K562 (cell line): ENCODE results near the gene POLE2.
"Not testable (repeated sequence)": the region's sequence is repeated elsewhere in the genome, so short reads cannot be mapped to it uniquely, and the experiment has no call there.

Experiments used
- CHD4 ChIP-seq: fragments of 200-600 bp; sonication (generic); IDR thresholded peaks from 3 replicates; pipeline ENCODE4 v1.6.1; 2012; ENCODE audit warnings: low read depth, mild to moderate bottlenecking, mixed read lengths, low read length, inconsistent platforms; ENCODE audit not compliant: insufficient read depth, insufficient replicate concordance, poor library complexity, severe bottlenecking
- ESRRA ChIP-seq: fragments of 450-650 bp; IDR thresholded peaks from 2 replicates; pipeline ENCODE4 v1.6.1; 2014; ENCODE audit warnings: low read depth, mild to moderate bottlenecking, moderate library complexity, borderline replicate concordance
- GABPA ChIP-seq: fragments of 200-800 bp; sonication (Bioruptor generic); conservative IDR thresholded peaks from 2 replicates; pipeline ENCODE4 v1.6.1; 2016; ENCODE audit warnings: low read depth, missing genetic modification characterization, missing compliant biosample characterization
- POU5F1 ChIP-seq: fragments of 150-350 bp; IDR thresholded peaks from 2 replicates; pipeline ENCODE4 v1.6.1; 2014; ENCODE audit warnings: borderline replicate concordance, low read length, low read depth, mild to moderate bottlenecking; ENCODE audit not compliant: partially characterized antibody
- ZNF274 ChIP-seq: IDR thresholded peaks from 2 replicates; pipeline ENCODE4 v1.6.1; 2011; ENCODE audit warnings: low read depth, mild to moderate bottlenecking, low read length, moderate library complexity, borderline replicate concordance
- ZNF282 ChIP-seq: sonication (generic); formaldehyde crosslinking; IDR thresholded peaks from 2 replicates; pipeline ENCODE4 v1.8.1; 2023; ENCODE audit warnings: missing genetic modification reagents
- ZNF586 ChIP-seq: fragments of 450-650 bp; formaldehyde crosslinking; conservative IDR thresholded peaks from 2 replicates; pipeline ENCODE4 v1.4.0; 2020; ENCODE audit warnings: mild to moderate bottlenecking, moderate library complexity
- TF ChIP-seq, protein P1 (sequence below): sonication (generic); formaldehyde crosslinking; IDR thresholded peaks from 2 replicates; pipeline ENCODE4 v1.9.0; 2022; ENCODE audit warnings: mild to moderate bottlenecking, missing genetic modification reagents
- TF ChIP-seq, protein P2 (sequence below), 3 experiments: IDR thresholded peaks in 2 of 3; conservative IDR thresholded peaks in 1 of 3; 2 replicates each; pipeline ENCODE4 v1.5.1; 2011 to 2012; ENCODE audit warnings: low read length in 3 of 3, mild to moderate bottlenecking in 3 of 3, control low read depth in 2 of 3, improper control_type of control experiment in 1 of 3, inconsistent platforms in 1 of 3, low read depth in 1 of 3, mixed read lengths in 1 of 3, moderate library complexity in 1 of 3; ENCODE audit not compliant: insufficient read depth in 2 of 3

DNA sequence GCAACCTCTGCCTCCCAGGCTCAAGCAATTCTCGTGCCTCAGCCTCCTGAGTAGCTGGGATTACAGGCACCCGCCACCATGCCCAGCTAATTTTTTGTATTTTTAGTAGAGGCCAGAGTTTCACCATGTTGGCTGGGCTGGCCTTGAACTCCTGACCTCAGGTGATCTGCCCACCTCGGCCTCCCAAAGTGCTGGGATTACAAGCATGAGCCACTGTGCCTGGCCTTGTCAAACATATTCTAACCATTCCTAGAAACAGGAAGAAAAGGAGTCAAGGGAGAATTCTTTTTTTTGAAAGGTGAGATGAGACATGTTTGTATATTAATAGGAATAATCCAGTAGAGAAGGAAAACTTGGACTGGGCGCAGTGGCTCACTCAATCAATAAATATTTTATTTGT lies 16.5 kb upstream of the POLE2 start:
- TF ChIP-seq ESRRA; ZNF586 (CRISPR knock-in tag); ZNF274; CHD4; POU5F1; ZNF282 (CRISPR knock-in tag); GABPA (tag): not testable (repeated sequence)
- TF ChIP-seq, protein P1, sequence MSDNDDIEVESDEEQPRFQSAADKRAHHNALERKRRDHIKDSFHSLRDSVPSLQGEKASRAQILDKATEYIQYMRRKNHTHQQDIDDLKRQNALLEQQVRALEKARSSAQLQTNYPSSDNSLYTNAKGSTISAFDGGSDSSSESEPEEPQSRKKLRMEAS (CRISPR knock-in tag) = not testable (repeated sequence)
- TF ChIP-seq, protein P2, sequence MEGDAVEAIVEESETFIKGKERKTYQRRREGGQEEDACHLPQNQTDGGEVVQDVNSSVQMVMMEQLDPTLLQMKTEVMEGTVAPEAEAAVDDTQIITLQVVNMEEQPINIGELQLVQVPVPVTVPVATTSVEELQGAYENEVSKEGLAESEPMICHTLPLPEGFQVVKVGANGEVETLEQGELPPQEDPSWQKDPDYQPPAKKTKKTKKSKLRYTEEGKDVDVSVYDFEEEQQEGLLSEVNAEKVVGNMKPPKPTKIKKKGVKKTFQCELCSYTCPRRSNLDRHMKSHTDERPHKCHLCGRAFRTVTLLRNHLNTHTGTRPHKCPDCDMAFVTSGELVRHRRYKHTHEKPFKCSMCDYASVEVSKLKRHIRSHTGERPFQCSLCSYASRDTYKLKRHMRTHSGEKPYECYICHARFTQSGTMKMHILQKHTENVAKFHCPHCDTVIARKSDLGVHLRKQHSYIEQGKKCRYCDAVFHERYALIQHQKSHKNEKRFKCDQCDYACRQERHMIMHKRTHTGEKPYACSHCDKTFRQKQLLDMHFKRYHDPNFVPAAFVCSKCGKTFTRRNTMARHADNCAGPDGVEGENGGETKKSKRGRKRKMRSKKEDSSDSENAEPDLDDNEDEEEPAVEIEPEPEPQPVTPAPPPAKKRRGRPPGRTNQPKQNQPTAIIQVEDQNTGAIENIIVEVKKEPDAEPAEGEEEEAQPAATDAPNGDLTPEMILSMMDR (IDR thresholded peaks at IDR 0.05 in 2 of 3, conservative IDR thresholded peaks at IDR 0.05 in 1 of 3; ENCODE audit: insufficient read depth in 2 of 3, low read depth in 1 of 3, low read length in 3 of 3) = not testable (repeated sequence)
